ENCODE results near the gene PIP4K2C.

- TF ChIP-seq, protein P1, sequence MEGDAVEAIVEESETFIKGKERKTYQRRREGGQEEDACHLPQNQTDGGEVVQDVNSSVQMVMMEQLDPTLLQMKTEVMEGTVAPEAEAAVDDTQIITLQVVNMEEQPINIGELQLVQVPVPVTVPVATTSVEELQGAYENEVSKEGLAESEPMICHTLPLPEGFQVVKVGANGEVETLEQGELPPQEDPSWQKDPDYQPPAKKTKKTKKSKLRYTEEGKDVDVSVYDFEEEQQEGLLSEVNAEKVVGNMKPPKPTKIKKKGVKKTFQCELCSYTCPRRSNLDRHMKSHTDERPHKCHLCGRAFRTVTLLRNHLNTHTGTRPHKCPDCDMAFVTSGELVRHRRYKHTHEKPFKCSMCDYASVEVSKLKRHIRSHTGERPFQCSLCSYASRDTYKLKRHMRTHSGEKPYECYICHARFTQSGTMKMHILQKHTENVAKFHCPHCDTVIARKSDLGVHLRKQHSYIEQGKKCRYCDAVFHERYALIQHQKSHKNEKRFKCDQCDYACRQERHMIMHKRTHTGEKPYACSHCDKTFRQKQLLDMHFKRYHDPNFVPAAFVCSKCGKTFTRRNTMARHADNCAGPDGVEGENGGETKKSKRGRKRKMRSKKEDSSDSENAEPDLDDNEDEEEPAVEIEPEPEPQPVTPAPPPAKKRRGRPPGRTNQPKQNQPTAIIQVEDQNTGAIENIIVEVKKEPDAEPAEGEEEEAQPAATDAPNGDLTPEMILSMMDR (IDR thresholded peaks at IDR 0.05), result no peak
- TF ChIP-seq EP300 (IDR thresholded peaks at IDR 0.05) (no peak), POLR2AphosphoS5 (IDR thresholded peaks at IDR 0.05) (no peak)
These were observed 33.6 kb downstream of the PIP4K2C start for GRCh38 chr12:57624441-57625220.
